T-helper 2 cell treated with Interferon-gamma antibody and Interleukin-4, amounts not matched to agents 100 ng/mL and 5 ng/mL, for 36 hours (primary cell): ENCODE measurements around the gene SEMA3E. TPM values are rescaled to one million over a fixed set of nuclear protein-coding genes. Genes with fewer than 3 reads are reported as not detected.
"Not testable (repeated sequence)": the region's sequence is repeated elsewhere in the genome, so short reads cannot be mapped to it uniquely, and the experiment has no call there.

Experiments used
- intact Hi-C: fragments of 100-400 bp; cut with micrococcal nuclease; formaldehyde crosslinking; loops from one replicate; pipeline ENCODE4 v1.15.1; 2023
- total RNA-seq: library from RNA; stranded (reverse); gene quantifications from 2 replicates; pipeline ENCODE4 v1.2.3, GENCODE V29; 2022

Gene SEMA3E
- total RNA-seq, 1 donor from 2014 or later: not detected

GRCh38 chr7:83559887-83560286, 89.1 kb downstream of the SEMA3E start:
- intact Hi-C loops: no loop called here

- intact Hi-C loops: not testable (repeated sequence)
Observed at GRCh38 chr7:83552556-83552955, 96.4 kb downstream of the SEMA3E start.

DNA sequence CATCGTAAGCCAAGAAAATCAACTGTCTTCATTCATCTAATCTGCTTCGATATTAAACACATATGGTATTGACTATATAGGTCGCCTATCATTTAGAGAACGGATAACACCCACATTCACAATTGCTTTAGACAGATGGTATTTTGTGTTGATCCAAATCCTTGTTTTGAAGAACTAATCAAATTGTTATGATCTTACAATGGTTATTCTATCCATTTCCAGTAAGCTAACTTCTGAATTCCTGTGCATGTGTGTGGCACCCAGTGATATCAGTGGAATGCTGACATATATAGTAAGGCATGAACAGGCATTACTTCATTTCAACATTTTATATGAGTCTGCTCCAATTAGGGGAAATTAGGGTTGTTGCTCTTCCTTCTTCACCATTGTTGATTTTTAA, 98.8 kb downstream of the SEMA3E start:
- intact Hi-C loops: no loop called here

- intact Hi-C loops: no loop called here
Observed at GRCh38 chr7:83548250-83548649, 100.7 kb downstream of the SEMA3E start.

DNA sequence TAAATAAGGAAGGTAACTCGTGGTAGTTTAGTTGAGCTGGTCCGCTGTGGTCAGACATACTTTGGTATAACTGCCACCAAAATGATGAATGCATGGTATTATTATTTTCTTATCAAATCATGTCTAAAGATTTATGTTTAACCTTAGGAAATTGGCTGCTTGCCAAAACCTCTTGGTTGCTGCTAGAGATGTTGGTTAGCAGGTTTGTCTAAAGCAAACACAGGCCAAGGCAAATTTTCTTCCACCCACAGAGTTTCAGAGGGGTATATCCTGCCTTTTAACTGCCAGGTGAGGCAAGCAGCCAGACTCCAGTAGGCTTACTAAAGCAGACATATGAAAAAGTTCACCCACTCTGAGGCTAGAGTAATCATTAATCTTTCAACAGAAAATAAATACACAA, 101.4 kb downstream of the SEMA3E start:
- intact Hi-C loops: no loop called here

DNA sequence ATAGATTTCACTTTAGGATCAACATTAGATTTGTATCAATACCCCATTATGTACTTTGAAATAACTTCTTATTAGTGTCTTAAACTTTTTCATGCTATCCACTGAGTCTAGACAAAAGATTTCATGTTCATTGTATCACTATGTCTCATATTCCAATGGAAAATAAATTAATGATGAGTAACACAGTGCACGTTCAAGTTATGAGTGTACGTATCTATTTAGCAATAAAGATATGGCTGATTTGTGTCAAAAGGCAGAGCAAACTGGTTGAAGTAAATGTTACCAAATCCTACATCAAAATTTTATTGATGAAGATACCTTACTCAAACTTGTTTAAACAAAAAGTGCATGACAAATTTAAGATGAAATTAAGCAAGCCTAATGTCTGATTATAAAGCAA, 102.4 kb downstream of the SEMA3E start:
- intact Hi-C loops: no loop called here

GRCh38 chr7:83541187-83541960, 107.6 kb downstream of the SEMA3E start:
- intact Hi-C loops: no loop called here

GRCh38 chr7:83534488-83534887, 114.5 kb downstream of the SEMA3E start:
- intact Hi-C loops: no loop called here

DNA sequence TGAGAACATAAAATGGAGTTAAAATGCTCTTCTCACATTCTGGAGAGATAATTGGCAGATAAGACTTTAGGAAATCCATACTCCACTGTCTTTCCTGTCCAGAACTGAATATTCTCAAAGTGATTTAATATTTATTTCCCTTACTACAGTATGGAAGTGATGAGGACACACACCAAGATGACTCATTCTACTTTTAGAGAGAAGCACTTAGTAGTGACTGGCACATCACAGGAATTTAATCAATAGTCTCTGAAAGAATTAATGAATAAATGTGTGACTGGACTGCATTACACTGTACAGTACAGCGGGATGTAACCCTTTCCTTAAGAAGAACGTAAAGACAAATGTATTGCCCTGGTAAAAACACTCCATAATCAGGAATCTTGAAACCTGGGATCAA, 116.7 kb downstream of the SEMA3E start:
- intact Hi-C loops: no loop called here

- intact Hi-C loops: no loop called here
Observed at GRCh38 chr7:83531766-83532165, 117.2 kb downstream of the SEMA3E start.

DNA sequence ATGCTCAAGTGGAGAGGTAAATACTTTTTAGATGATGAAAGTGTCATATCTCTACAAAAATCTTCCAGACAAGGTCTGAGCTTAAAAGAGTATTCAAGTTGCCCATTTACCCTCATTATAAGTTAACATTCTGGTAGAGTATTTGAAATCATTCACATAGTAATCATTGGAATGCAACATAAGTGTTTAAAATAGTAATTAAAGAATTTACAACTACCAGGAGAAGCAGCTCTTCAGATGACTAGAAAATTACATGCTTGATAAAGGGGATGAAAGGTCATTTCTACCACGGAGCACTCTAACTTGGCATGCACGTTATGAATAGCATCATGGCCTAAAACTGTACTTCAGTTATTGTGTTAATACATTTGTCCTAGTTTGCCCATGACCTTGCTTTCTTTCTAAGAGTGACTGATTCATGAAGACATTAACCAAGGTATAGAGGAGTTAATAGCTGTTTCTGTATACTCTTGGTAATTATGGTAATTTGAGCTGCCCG, 120.0 kb downstream of the SEMA3E start:
- intact Hi-C loops: no loop called here

DNA sequence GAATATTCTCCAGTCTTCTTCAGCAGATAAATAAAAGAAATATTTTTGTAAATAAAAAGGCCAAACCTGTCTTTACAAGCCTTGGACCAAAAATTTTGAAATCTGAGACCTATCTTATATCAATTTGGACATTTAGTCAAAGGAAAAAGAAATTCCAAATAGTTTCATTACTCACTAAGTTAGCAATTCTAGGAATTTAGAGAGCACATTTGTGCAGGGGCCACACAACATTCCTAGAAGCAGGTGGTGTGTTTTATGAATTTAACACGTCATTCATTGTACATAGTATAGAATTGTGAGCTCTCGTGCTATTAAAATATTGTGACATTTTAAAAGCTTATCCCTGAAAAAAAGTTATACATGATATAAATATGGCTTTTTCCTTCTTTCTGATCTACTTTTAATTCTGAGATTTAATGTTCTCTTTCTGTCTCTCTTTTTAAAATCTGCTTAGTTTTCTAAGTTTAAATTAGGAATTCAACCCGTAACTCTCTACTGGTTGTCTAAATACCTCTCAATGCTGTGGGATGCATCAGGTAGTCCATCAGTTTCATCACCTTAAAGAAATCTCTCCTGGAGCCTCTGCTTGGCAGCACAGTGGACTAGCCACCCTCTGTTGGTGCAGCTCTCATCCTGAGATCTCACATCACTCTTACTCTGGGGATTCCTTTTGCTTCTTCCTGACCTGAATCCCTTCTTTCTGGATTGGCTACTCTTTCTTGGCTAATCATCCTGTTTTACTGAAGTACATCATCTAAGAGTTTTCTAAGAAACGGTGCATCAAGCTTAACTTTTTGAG, 124.5 kb downstream of the SEMA3E start:
- intact Hi-C loops: no loop called here

- intact Hi-C loops: no loop called here
Observed at GRCh38 chr7:83520726-83521125, 128.2 kb downstream of the SEMA3E start.

DNA sequence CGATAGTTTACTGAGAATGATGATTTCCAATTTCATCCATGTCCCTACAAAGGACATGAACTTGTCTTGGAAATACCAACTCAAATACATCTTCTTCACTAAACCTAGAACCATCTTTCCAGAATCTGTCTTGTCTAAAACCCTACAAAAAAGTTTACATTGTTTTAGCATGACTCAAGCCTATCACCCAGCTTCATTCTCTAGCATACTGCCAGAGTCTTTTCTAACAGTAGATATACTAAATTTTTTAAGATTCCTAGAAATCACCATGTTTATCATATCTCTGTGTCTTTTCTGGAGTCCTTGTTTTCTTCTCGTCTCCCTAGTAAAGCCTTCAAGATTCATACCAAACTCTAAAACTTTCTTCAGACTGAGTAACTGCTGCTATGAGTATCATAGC, 129.7 kb downstream of the SEMA3E start:
- intact Hi-C loops: no loop called here

DNA sequence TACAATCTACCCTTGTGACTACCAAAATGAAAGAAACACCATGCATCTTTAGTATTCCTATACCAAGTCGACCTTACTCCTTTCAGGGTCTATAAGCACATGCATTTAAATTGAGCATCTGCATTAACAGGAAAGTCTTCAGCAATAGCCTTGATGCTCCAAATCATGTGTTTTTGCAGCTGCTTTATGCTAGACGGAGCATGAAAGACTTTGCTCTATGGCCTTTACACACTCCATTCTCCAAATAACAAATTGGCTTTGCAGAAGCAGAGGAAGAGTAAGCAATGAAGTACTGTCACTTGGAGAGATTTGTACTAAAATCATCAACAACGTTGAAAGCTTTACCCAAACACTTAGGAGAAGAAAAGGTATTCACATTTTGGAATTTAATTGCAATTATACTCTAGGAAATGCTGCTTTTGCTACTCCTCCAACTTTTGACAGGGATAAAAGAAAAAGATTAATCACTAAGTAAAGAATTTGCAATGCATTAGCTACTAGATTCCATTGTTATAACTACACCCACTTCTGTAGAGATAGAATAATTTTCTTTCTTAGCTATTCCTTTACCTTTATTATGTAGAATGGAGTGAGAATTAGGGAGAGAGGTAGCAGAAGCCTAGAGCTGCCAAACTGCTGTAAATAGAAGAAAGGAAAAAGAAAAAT, 131.8 kb downstream of the SEMA3E start:
- intact Hi-C loops: no loop called here

- intact Hi-C loops: no loop called here
Observed at GRCh38 chr7:83514977-83515376, 134.0 kb downstream of the SEMA3E start.

DNA sequence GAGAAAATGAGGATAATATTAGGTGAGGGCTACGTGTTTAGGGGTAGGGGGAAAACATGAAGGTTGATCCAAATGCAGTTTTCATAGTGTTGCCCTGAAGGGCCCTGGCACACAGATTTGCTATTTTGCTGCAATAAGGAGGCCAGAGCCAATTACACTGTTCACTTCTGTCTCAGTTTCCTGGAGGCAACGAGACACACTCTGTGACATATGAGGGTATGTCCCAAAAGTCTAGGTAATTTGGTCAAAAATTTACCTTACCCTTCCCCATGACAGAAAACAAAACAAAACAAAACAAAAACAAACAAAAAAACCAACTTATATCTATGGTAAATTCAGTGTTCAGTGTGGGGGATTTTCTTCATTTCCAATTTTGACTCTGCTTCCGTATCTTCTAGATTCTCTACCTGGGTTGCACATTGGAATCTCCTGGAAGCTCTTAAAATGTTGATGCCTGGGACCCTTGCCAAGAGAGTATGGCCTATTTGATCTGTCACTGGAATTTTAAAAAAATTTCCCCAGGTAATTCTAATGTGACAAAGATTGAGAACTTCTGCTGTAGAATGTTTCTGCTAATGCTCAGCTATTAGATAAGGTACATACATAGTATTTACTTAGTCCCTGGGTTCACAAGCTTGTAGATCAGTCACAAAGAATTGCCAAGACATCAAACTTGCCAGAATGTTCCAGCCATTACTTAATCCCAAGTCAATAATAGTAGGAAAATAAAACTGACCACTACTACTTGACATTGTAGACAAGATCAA, 139.5 kb downstream of the SEMA3E start:
- intact Hi-C loops: no loop called here

GRCh38 chr7:83504330-83504729, 144.6 kb downstream of the SEMA3E start:
- intact Hi-C loops: no loop called here

GRCh38 chr7:83502636-83503035, 146.3 kb downstream of the SEMA3E start:
- intact Hi-C loops: no loop called here

GRCh38 chr7:83494683-83495082, 154.3 kb downstream of the SEMA3E start:
- intact Hi-C loops: no loop called here

- intact Hi-C loops: no loop called here
Observed at GRCh38 chr7:83492802-83493201, 156.1 kb downstream of the SEMA3E start.
